GM15510 (cell line): Measurements from ENCODE around the gene KCTD17.

ENCODE experiments used
- POLR2A ChIP-seq: IDR thresholded peaks from 3 replicates; pipeline ENCODE4 v1.6.1; 2011; ENCODE audit warnings: borderline replicate concordance; ENCODE audit not compliant: insufficient read length; ENCODE audit errors: extremely low read depth

Gene KCTD17

GRCh38 chr22:37057796-37058510 lies 6.4 kb downstream of the KCTD17 start:
- TF ChIP-seq POLR2A, result no peak

- no peak for TF ChIP-seq POLR2A
Measured at GRCh38 chr22:37058917-37059701, 7.6 kb downstream of the KCTD17 start.

- TF ChIP-seq POLR2A, result no peak
Measured at GRCh38 chr22:37059876-37060449, 8.4 kb downstream of the KCTD17 start.

GRCh38 chr22:37060801-37061610 lies 9.5 kb downstream of the KCTD17 start:
- TF ChIP-seq POLR2A, result no peak

GRCh38 chr22:37061611-37062375 lies 10.3 kb downstream of the KCTD17 start:
- no peak for TF ChIP-seq POLR2A

- no peak for TF ChIP-seq POLR2A
Measured at GRCh38 chr22:37062376-37062675, 10.8 kb downstream of the KCTD17 start.

GRCh38 chr22:37062702-37063381 lies 11.3 kb downstream of the KCTD17 start:
- no peak for TF ChIP-seq POLR2A

GRCh38 chr22:37063431-37064420 lies 12.2 kb downstream of the KCTD17 start:
- no peak for TF ChIP-seq POLR2A

GRCh38 chr22:37064553-37064952 lies 13.0 kb downstream of the KCTD17 start:
- no peak for TF ChIP-seq POLR2A

- TF ChIP-seq POLR2A, result no peak
Measured at GRCh38 chr22:37065180-37065579, 13.6 kb downstream of the KCTD17 start.

GRCh38 chr22:37065961-37066360 lies 14.4 kb downstream of the KCTD17 start:
- no peak for TF ChIP-seq POLR2A

- TF ChIP-seq POLR2A, result no peak
Measured at GRCh38 chr22:37067428-37067827, 15.9 kb downstream of the KCTD17 start.

- TF ChIP-seq POLR2A, result no peak
Measured at GRCh38 chr22:37068859-37069258, 17.3 kb downstream of the KCTD17 start.
